ENCODE results near the gene ADGRV1. TPM values are rescaled to one million over a fixed set of nuclear protein-coding genes. Genes with fewer than 3 reads are reported as not detected.

Gene ADGRV1
- total RNA-seq, 1 donor from 2014 or later, result 10.0 TPM

DNA sequence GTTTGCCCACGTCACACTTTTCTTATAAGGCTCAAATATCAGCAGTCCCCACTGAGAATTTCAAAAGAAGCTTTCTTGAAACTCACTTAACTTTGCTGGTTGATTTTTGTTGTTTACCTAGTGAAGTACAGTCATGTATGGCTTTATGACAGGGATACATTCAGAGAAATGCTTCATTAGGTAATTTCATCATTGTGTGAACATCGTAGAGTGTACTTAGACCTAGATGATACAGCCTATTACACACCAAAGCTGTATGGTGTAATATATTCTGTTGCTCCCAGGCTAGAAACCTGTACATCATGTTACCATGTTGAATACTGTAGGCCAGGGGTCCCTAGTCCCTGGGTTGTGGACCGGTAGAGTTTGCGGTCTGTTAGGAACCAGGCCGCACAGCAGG lies 647.5 kb downstream of the ADGRV1 start:
- no peaks in the 10 kb centered on the region for H3K27me3 Mint-ChIP-seq (ENCODE audit: low read depth, unreplicated experiment)
- Histone ChIP-seq H3K27ac (ENCODE audit: low read depth, low read length) (no peak overlapping the region), H3K9ac (ENCODE audit: low read length) (no peak overlapping the region), H3K79me2 (ENCODE audit: insufficient read depth, low read length) (no peaks in the 10 kb centered on the region), H2AFZ (ENCODE audit: low read depth, low read length) (no peak overlapping the region), H4K20me1 (ENCODE audit: insufficient read depth, low read length) (no peaks in the 10 kb centered on the region), H3K4me2 (ENCODE audit: low read length) (no peak overlapping the region), H3K4me1 (ENCODE audit: insufficient read depth, low read length) (peaks cover 3% of the 10 kb centered on the region), H3K9me3 (ENCODE audit: insufficient read depth, low read depth, low read length) (no peaks in the 10 kb centered on the region), H3K36me3 (ENCODE audit: insufficient read depth, low read length) (no peaks in the 10 kb centered on the region), H3K4me3 (ENCODE audit: insufficient read depth, low read depth, low read length) (no peak overlapping the region), H3K27me3 (ENCODE audit: insufficient read depth, low read length) (no peaks in the 10 kb centered on the region)
- H3K36me3 Mint-ChIP-seq (ENCODE audit: low read depth, unreplicated experiment), result no peaks in the 10 kb centered on the region
- no peak overlapping the region for H3K4me3 Mint-ChIP-seq (ENCODE audit: unreplicated experiment)
- no peaks in the 10 kb centered on the region for H3K9me3 Mint-ChIP-seq (ENCODE audit: unreplicated experiment)
- FAIRE-seq (no peak), DNase-seq (ENCODE audit: low read depth) (no peak)
- H3K4me1 Mint-ChIP-seq (ENCODE audit: low read depth, unreplicated experiment), result peaks cover 6% of the 10 kb centered on the region
- H3K27ac Mint-ChIP-seq (ENCODE audit: unreplicated experiment), result no peak overlapping the region
- TF ChIP-seq, protein P1, sequence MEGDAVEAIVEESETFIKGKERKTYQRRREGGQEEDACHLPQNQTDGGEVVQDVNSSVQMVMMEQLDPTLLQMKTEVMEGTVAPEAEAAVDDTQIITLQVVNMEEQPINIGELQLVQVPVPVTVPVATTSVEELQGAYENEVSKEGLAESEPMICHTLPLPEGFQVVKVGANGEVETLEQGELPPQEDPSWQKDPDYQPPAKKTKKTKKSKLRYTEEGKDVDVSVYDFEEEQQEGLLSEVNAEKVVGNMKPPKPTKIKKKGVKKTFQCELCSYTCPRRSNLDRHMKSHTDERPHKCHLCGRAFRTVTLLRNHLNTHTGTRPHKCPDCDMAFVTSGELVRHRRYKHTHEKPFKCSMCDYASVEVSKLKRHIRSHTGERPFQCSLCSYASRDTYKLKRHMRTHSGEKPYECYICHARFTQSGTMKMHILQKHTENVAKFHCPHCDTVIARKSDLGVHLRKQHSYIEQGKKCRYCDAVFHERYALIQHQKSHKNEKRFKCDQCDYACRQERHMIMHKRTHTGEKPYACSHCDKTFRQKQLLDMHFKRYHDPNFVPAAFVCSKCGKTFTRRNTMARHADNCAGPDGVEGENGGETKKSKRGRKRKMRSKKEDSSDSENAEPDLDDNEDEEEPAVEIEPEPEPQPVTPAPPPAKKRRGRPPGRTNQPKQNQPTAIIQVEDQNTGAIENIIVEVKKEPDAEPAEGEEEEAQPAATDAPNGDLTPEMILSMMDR (IDR thresholded peaks at IDR 0.05; ENCODE audit: insufficient read depth, low read depth, low read length), result no peak
- no peak for TF ChIP-seq EZH2 (IDR thresholded peaks at IDR 0.05; ENCODE audit: insufficient read depth, low read length)

DNA sequence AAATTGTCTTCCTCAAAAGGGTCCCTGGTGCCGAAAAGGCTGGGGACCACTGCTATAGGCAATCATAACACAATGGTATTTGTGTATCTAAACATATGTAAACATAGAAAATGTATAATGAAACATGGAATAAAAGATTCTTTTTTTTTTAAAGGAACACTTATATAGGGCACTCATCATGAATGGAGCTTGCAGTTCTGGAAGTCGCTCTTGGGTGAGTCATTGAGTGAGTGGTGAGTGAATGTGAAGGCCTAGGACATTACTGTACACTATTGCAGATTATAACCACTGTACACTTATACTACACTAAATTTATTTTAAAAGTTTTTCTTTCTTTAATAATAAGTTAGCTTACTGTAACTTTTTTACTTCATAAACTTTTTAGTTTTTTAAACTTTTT lies 648.1 kb downstream of the ADGRV1 start:
- DNase-seq (ENCODE audit: low read depth) (peak; percentile 79), FAIRE-seq (no peak)
- Histone ChIP-seq H3K27ac (ENCODE audit: low read depth, low read length) (no peak overlapping the region), H3K9ac (ENCODE audit: low read length) (no peak overlapping the region), H3K4me1 (ENCODE audit: insufficient read depth, low read length) (peaks cover 3% of the 10 kb centered on the region), H4K20me1 (ENCODE audit: insufficient read depth, low read length) (no peaks in the 10 kb centered on the region), H3K79me2 (ENCODE audit: insufficient read depth, low read length) (no peaks in the 10 kb centered on the region), H3K4me2 (ENCODE audit: low read length) (no peak overlapping the region), H3K36me3 (ENCODE audit: insufficient read depth, low read length) (no peaks in the 10 kb centered on the region), H3K9me3 (ENCODE audit: insufficient read depth, low read depth, low read length) (no peaks in the 10 kb centered on the region), H3K4me3 (ENCODE audit: insufficient read depth, low read depth, low read length) (no peak overlapping the region), H2AFZ (ENCODE audit: low read depth, low read length) (no peak overlapping the region), H3K27me3 (ENCODE audit: insufficient read depth, low read length) (no peaks in the 10 kb centered on the region)
- H3K4me1 Mint-ChIP-seq (ENCODE audit: low read depth, unreplicated experiment), result peaks cover 6% of the 10 kb centered on the region
- no peaks in the 10 kb centered on the region for H3K27me3 Mint-ChIP-seq (ENCODE audit: low read depth, unreplicated experiment)
- H3K27ac Mint-ChIP-seq (ENCODE audit: unreplicated experiment), result no peak overlapping the region
- no peaks in the 10 kb centered on the region for H3K9me3 Mint-ChIP-seq (ENCODE audit: unreplicated experiment)
- TF ChIP-seq, protein P1 (IDR thresholded peaks at IDR 0.05; ENCODE audit: insufficient read depth, low read depth, low read length), result no peak
- no peak for TF ChIP-seq EZH2 (IDR thresholded peaks at IDR 0.05; ENCODE audit: insufficient read depth, low read length)
- no peak overlapping the region for H3K4me3 Mint-ChIP-seq (ENCODE audit: unreplicated experiment)
- H3K36me3 Mint-ChIP-seq (ENCODE audit: low read depth, unreplicated experiment), result no peaks in the 10 kb centered on the region

DNA sequence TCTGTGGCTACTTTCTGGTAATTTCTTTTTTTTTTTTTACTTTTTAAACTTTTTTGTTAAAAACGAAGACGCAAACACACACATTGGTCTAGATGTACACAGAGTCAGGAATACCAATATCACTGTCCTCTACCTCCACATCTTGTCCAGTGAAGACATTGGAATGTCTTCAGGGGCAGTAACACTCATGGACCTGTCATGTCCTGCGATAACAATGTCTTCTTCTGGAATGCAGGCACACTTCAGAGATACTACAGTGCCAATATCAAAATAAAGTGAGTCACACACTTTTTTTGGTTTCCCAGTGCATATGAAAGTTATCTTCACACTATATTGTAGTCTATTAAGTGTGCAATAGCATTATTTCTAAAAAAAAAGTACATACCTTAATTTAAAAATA lies 648.7 kb downstream of the ADGRV1 start:
- no peak overlapping the region for H3K27ac ChIP-seq (ENCODE audit: low read depth, low read length)
- H3K4me2 ChIP-seq (ENCODE audit: low read length), result no peak overlapping the region
- no peak overlapping the region for H3K27ac Mint-ChIP-seq (ENCODE audit: unreplicated experiment)

More for the DNA sequence above, 648.7 kb downstream of the ADGRV1 start:
- peak; percentile 82 for FAIRE-seq
- no peaks in the 10 kb centered on the region for H4K20me1 ChIP-seq (ENCODE audit: insufficient read depth, low read length)
- no peaks in the 10 kb centered on the region for H3K27me3 ChIP-seq (ENCODE audit: insufficient read depth, low read length)
- H3K4me1 ChIP-seq (ENCODE audit: insufficient read depth, low read length), result peaks cover 6% of the 10 kb centered on the region
- DNase-seq (ENCODE audit: low read depth), result peak; percentile 24
- H3K9ac ChIP-seq (ENCODE audit: low read length), result no peak overlapping the region
- Mint-ChIP-seq H3K27me3 (ENCODE audit: low read depth, unreplicated experiment) (no peaks in the 10 kb centered on the region), H3K36me3 (ENCODE audit: low read depth, unreplicated experiment) (no peaks in the 10 kb centered on the region), H3K4me3 (ENCODE audit: unreplicated experiment) (no peak overlapping the region), H3K9me3 (ENCODE audit: unreplicated experiment) (no peaks in the 10 kb centered on the region), H3K4me1 (ENCODE audit: low read depth, unreplicated experiment) (peaks cover 6% of the 10 kb centered on the region)
- no peak overlapping the region for H2AFZ ChIP-seq (ENCODE audit: low read depth, low read length)
- no peak overlapping the region for H3K4me3 ChIP-seq (ENCODE audit: insufficient read depth, low read depth, low read length)
- H3K9me3 ChIP-seq (ENCODE audit: insufficient read depth, low read depth, low read length), result no peaks in the 10 kb centered on the region
- no peaks in the 10 kb centered on the region for H3K36me3 ChIP-seq (ENCODE audit: insufficient read depth, low read length)
- TF ChIP-seq, protein P1 (IDR thresholded peaks at IDR 0.05; ENCODE audit: insufficient read depth, low read depth, low read length), result no peak
- no peak for TF ChIP-seq EZH2 (IDR thresholded peaks at IDR 0.05; ENCODE audit: insufficient read depth, low read length)
- no peaks in the 10 kb centered on the region for H3K79me2 ChIP-seq (ENCODE audit: insufficient read depth, low read length)
